COLO829 (cell line): ENCODE measurements around the gene KLHL7.
"Not testable (repeated sequence)": the region's sequence is repeated elsewhere in the genome, so short reads cannot be mapped to it uniquely, and the experiment has no call there.

Experiments
- DNase-seq: peaks from one replicate; pipeline ENCODE4 v3.0.0; 2012; ENCODE audit warnings: low spot score

Gene KLHL7

DNA sequence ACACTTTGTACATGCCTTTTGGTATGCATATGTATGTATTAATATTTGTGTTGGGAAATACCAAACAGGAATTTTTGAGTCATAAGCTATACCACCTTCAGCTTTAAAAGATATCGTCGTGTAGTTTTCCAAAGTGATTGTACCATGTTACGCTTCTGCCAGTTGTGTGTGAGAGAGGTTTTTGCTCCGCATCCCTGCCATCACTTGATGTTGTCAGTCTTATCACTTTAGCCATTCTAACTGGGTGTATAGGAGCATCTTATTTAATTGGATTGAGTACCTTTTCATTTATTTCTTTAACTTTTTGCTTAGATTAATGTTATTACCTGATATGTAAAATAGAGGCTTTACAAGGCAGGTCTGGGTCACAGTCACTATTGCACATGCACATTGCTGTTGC lies 3.4 kb downstream of the KLHL7 start:
- DNase-seq, result no peak

DNA sequence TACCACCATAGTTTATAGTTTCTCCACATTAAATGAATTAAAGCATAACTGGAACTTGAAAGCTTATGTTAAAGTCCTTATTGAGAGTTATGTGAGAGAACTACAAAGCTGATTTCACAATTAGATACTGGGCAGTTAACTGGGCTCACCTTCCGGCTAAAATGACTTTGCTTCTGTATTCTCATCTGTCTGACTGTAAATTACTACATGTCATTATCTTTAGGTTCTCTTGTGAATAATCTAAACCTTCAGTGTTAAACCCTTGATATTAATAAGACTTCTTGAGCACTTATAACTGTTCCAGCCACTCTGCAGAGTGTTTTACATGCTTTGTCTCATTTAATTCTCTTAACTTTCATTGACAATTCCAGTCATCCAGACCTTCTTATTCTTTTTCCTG lies 3.9 kb downstream of the KLHL7 start:
- DNase-seq, result no peak

DNA sequence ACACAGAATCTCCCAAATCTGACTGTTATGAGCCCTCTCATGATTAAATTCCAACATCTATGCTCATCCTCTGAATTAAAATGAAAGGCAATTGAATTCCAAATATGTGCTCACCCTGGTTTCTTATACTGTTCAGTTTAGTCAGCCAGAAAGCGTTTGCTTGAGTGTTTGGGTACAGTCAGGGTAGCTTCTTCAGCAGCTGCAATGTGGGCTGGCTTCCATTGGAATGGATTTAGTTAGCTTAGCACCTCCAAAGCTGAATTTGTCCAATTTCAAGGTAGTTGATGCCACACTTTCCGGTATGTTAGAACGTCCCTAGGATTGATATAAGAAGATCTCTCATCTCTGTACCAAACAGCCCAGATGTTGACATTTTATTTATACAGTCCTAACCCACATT lies 9.3 kb downstream of the KLHL7 start:
- DNase-seq, result no peak

DNA sequence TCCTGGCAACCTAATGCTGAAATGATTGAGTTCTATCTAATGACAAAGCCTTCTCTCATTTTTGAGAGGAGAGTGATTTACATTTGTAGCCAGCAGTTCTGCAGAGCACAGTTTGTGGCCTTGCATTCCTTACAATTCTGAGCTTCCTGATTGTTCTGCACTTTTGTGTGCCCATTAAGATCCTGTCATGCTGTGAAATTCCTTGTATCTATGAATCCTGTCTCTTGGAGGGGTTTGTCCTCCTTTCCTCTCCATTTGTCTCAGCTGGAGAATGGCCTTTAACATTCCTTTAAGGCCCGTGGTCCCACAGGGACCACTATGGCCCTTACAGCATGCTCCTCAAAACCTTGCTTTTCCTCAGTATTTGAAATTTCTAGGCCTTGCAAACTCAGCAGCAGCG lies 10.4 kb downstream of the KLHL7 start:
- no peak for DNase-seq

DNA sequence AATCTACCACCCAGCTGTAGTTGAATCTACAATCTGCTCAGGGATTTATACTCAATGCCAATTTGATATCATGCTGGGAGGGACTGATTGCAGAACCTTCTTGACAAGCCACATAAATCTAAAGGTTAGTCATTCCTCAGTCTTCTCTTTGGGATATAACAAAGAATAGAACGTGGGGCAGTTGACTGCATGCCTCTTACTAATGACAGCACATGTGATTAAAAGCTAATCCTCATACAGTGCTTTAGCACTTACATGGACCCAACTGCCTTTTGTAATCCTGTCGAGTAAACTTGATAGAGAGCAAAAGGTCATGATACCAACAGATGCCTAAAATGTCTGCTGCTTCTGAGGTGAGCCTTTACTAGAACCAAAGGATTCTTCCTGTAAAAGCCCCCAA lies 12.3 kb downstream of the KLHL7 start:
- no peak for DNase-seq

DNA sequence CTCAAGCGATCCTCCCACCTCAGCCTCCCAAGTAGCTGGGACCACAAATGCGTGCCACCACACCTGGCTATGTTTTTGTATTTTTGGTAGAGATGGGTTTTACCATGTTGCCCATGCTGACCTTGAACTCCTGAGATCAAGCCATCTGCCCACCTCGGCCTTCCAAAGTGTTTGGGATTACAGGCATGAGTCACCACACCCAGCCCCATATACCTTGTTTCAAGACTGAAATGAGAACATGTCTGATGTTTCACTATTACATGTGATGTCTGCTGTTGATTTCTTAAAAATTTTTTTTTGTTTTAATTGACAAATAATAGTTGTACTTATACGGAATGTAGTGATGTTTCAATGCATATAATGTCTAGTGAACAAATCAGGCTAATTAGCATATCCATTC lies 14.5 kb downstream of the KLHL7 start:
- DNase-seq, result no peak

DNA sequence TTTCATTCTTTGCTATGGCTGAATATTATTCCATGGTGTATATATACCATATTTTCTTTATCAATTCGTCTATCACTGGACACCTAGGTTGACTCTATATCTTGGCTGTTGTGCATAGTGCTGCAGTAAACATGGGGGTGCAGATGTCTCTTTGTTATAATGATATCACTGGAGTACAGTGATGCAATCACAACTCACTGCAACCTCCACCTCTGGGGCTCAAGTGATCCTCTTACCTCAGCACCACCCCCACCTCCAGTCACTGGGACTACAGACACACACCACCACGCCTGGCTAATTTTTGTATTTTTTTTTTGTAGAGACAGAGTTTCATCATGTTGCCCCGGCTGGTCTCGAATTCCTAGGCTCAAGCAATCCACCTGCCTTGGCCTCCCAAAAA lies 15.6 kb downstream of the KLHL7 start:
- no peak for DNase-seq

DNA sequence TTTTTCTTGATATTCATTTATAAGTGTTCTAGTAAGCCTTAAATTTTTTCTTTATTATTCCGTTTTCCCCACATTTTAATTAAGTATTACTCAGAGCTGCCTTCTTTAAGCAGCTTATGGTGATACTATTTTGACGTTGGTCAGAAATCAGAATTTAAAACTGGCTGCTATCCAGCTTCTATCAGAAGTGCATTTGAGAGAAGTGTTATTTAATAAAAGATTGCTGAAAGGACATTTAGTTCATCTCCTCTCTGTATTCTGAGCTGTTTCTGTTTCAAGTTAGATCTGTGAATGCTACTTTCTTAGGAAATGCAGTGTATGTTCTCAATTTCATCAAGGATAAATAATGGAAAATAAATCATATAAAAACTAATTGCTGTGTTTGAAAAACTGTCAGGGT lies 17.4 kb downstream of the KLHL7 start:
- no peak for DNase-seq

DNA sequence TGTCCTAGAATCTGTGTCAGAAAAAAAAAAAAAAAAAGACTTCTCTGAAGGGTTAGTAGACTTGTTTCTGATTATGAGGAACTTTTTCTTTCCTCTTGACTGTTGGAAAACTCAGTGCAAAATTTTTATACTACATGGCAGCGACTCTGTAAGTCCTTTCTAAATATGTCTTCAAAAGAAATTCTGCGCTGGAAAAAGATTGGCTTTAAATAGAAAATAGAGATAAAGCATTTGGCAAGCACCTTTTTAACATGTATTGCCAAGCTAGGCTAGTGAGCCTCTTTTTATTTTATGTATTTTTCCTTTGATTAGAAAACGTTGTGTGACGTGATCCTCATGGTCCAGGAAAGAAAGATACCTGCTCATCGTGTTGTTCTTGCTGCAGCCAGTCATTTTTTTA lies 17.9 kb downstream of the KLHL7 start:
- DNase-seq, result no peak

DNA sequence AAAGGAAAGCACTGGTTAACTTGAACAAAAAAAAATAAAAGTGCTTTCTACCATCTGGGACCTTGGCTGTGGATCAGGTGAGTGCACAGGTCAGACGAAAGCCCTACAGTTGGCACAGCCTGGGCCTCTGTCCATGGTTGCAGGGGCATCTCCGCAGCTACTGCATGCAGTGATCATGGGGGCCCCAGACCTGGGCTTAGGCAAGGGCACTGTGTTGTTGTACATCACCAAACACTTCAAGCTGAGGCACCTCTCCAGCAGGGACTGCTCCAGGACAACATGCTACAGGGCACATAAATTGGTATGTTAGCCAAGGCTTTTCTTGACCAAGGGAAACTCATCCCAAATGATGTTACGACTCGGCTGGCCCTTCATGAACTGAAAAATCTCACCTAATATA lies 23.5 kb downstream of the KLHL7 start:
- no peak for DNase-seq

DNA sequence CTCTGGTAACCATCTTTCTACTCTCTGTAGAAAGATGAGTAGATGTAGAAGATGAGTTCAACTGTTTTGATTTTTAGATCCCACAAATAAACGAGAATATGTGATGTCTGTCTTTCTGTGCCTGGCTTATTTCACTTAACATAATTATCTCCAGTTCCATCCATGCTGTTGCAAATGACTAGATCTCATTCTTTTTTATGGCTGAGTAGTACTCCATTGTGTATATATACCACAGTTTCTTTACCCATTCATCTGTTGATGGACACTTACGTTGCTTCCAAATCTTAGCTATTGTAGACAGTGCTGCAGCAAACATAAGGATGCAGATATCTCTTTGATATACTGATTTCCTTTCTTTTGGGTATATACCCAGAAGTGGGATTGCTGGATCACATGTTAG lies 26.2 kb downstream of the KLHL7 start:
- not testable (repeated sequence) for DNase-seq

DNA sequence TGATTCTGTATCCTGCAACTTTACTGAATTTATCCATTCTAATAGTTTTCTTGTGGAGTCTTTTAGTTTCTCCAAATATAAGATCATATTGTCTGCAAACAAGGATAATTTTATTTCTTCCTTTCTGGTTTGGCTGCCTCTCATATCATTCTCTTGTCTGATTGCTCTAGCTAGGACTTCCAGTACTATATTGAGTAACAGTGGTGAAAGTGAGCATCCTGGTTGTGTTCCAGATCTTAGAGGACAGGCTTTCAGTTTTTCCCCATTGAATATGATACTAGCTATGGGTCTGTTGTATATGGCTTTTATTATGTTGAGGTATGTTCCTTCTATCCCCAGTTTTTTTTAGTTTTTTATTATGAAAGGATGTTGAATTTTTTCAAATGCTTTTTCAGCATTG lies 28.2 kb downstream of the KLHL7 start:
- DNase-seq, result no peak

DNA sequence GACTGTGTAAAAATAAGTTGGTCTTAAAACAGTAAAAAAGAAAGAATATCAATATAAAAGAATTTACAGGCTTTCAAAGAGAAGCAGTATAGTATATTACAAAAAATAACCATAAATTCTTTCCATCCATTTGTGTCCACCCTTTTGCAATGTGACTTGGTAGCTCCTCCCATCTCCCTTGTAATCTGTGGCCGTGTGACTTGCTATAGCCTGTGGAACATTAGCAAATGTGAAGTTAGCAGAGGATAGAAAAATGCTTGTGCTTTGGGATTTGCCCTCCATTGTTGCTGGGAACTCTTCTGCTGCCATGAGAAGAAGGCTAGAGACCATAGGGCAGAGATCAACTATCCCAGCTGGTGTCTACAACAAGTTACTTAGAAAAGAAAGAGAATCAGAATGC lies 30.2 kb downstream of the KLHL7 start:
- DNase-seq, result no peak

DNA sequence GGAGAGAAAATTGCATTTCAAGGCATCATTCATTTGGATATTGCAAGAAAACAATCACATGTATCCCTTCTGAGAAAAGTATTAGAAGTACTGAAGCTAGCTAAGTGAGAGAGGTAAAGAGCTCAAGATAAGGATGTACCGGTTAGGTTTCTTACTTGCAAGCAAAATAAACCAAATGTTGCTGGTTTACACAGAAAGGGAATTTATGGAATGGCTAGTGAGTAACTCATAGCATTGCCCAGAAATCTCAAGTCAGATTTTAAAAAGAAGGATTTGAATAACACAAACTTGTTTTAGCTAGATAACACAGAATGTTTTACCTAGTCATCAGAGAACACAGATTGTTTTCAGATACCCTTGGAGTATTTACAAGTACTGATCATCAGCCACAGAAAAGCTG lies 30.6 kb downstream of the KLHL7 start:
- DNase-seq, result no peak

DNA sequence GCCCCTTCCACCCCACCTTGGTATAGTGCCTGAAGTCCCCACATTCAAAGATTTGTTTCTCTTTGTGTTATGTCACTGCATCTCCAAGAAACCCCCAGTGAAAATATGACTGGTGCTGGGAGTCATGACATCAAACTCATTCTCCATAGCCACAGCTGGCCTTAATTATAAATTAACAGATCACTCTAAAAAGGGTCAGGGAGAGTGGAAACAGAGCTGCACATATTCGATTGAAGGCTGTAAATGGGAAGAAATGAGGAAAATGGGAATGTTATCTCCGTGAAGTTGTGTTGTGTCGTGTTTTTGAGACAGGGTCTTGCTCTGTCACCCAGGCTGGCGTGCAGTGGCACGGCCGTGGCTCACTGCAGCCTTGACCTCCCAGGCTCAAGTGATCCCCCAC lies 52.1 kb downstream of the KLHL7 start:
- no peak for DNase-seq

DNA sequence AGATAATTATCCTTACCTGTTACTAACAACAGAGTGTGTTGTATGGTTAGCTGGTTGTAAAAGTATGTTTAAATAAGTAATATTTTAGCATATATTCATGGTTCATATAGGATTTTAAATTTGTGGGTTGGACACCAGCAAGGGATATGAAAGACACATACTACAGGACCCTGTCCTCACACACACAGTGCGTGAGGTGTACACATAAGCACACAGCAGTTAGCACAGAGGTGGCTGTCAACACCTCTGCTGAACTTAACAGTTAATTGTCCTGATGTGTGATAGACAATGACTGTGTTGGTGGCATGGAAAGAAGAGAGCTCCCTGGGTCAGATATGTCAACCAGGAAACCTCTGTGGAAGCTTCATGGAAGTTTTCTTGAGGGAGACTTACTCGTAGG lies 53.0 kb downstream of the KLHL7 start:
- no peak for DNase-seq

DNA sequence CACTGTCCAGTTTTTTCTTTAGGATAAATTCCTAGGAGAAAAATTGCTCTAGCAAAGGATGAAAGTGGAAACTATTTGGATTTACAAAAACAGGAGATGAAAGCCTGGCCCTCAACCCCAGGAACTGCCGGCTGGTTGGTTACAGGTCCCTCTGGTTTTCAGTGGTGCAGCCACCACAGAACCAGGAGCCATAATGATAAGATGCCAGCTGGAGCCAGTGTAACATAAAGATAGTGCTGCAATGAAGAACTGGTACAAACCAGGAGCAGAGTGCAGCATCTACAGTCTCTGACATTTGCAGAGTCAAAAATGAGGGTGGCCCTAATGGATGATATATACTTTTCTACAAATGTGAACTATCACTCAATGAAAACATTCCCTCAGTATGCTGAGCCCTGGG lies 55.9 kb downstream of the KLHL7 start:
- DNase-seq, result no peak

DNA sequence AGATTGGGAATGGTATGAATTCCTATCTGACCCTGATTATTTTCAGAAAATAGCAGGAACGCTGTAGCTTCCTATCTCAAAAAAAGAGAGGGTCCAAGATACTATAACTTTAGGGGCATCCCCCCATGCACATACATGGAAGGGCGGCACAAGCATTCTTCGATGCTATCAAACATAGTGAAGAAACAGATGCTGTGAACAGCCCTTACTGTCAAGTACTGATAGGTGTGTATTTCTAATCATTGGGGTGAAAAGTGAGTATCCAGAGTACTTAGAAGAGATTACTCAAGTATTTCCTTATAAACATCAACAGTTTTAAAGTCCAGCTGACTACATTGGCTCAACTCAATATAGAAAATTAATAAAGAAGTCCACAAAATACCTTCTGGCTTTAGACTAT lies 59.3 kb downstream of the KLHL7 start:
- DNase-seq, result no peak

DNA sequence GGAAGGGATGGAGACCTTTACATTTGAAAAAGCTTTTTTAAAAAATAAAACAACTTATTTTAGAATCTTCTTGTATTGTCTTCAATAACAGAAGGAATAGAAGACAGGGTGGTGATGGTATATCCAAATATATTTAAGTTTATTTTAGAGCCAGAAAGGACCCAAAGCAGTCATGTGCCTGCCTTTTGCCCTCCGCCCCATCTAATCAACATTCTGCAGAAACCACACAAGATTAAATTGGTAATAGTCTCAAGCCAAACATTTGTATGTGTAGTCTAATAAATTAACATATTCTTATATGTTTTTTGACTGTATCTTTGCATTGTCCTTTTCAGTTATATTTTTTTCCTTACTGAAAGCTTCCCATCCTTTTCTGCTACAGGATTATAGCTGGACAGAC lies 59.7 kb downstream of the KLHL7 start:
- DNase-seq, result no peak

DNA sequence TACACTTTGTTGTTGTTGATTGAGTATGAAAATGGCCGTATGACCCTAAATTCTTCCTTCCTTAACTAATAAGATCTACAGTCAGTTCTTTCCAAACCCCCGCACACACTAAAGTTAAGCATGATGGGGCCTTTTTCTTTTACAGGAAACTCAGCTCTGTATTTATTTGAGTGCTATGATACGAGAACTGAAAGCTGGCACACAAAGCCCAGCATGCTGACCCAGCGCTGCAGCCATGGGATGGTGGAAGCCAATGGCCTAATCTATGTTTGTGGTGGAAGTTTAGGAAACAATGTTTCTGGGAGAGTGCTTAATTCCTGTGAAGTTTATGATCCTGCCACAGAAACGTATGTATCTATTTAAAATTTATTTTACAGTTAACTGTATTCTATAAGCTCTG lies 62.1 kb downstream of the KLHL7 start:
- no peak for DNase-seq

DNA sequence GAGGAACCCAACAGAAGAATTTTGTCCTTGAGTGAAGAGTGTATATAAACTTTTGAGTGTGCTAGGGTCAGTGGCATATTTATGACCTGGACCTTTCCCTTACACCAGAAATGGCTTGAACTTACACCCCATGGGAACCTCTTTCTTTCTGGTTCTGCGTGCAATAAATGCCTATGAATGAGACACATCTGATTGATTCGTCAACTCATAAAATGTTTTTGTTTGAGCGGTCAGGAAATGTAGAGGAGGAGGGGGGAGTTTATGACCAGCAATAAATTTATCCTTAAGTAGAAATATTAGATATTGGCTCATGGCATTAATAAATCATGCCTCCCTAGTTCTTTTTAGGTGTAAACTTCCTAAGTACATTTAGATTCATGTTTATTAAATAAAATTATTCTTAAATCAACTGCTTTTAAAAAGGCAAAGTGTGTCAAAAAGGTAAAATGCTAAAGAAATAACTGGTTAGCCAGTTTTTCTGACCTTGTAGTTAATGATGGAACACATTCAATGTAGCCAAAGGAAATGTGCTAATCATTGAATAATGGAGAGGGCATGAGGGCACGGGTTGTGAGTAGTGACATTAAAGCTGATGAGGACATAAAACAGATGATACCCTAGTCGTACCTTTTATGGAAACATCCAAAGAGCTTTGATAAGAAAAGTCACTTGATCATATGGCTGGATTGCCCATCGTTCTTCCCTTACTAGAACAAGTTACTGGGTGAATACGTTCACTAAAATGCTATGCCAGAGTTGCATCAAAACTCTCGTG lies 62.7 kb downstream of the KLHL7 start:
- no peak for DNase-seq

DNA sequence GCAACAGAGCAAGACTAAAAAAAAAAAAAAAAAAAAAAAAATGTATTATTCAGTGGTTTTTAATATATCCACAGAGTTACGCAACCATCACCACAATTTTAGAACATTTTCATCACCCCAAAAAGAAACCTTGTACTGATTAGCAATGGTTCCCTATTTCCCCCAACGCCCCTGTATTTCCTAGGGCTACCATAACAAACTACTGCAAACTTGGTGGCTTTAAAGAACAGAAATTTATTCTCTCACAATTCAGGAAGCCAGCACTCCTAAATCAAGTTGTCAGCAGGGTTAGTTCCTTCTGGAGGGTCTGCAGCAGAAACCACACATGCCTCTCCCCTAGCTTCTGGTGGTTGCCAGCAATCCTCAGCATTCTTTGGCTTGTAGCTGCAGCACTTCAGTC lies 70.4 kb downstream of the KLHL7 start:
- DNase-seq, result no peak

DNA sequence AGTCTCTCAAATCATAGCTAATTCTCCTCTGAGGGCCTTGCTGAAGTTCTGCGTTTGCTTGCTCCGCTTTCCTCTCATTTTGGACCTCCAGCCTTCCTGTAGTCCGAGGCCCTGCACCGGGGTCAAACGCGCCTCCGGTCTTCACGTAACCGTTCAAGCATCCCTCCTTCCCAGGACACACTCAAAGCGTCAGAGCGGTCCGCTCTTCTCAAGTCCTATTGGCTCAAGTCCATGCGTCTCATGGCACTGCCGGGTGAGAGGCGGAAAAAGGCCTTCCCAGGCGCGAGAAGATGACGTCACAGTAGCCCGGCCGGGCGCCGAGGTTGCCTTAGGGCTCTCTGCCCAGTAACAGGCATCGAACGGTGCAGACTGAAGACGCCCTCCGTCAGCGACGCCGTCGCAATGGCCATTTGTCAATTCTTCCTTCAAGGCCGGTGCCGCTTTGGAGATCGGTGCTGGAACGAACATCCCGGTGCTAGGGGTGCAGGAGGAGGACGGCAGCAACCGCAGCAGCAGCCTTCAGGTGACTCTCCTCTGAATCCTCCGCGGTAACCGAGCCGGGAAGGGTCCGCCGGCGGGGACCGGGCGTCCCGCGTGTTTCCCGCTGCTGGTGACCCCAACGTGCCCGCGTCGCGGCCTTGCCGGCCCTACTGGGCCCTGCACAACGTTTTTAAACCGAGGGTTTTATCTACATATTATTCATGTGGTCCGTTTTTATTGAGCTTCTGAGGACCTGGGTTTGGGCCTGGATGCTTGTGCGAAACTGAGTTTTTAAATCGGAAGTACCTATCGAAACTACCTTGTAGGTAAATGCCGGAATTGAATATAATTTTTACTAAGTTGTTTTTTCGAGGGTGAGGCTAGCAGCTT lies 76.3 kb downstream of the KLHL7 start, which contains the start of gene NUP42:
Gene NUP42, plus strand, starts transcription at position 365 of the 870 bp plus-strand sequence. Its CDS starts 38 bp downstream, at position 403.
- DNase-seq, result peak; percentile 97
